ENCODE measurements around the gene COL9A2. TPM values are rescaled to one million over a fixed set of nuclear protein-coding genes. Genes with fewer than 3 reads are reported as not detected.

Gene COL9A2
- total RNA-seq, 1 experiment from 2014 or later, result 2.0 TPM

GRCh38 chr1:40256401-40257084 lies 60.5 kb downstream of the COL9A2 start:
- no peaks in the 10 kb centered on the region for H3K27me3 ChIP-seq
- no peak for DNase-seq
- H3K4me3 ChIP-seq, result peak overlapping the region; percentile 89
- peaks cover 19% of the 10 kb centered on the region for H3K36me3 ChIP-seq
- no peaks in the 10 kb centered on the region for H3K9me3 ChIP-seq

GRCh38 chr1:40255231-40255630 lies 61.9 kb downstream of the COL9A2 start:
- no peaks in the 10 kb centered on the region for H3K27me3 ChIP-seq
- H3K9me3 ChIP-seq, result no peaks in the 10 kb centered on the region

GRCh38 chr1:40252601-40253000 lies 64.5 kb downstream of the COL9A2 start:
- no peaks in the 10 kb centered on the region; the same call in 1 of the 2 replicates for H3K36me3 ChIP-seq
- no peak for DNase-seq
- no peaks in the 10 kb centered on the region for H3K9me3 ChIP-seq
- H3K4me3 ChIP-seq, result no peak overlapping the region
- no peaks in the 10 kb centered on the region for H3K27me3 ChIP-seq

More at GRCh38 chr1:40255231-40255630, 61.9 kb downstream of the COL9A2 start:
- Histone ChIP-seq H3K36me3 (peaks cover 7% of the 10 kb centered on the region), H3K4me3 (no peak overlapping the region)
- DNase-seq, result no peak

GRCh38 chr1:40251456-40251855 lies 65.6 kb downstream of the COL9A2 start:
- no peaks in the 10 kb centered on the region for H3K36me3 ChIP-seq
- H3K4me3 ChIP-seq, result no peak overlapping the region
- no peak for DNase-seq
- no peaks in the 10 kb centered on the region for H3K27me3 ChIP-seq
- H3K9me3 ChIP-seq, result no peaks in the 10 kb centered on the region

Other genes starting within 250 kb of the COL9A2 start
- 67.5 and 97.0 TPM in 2 replicates for gene PPT1, start 220.0 kb downstream of the COL9A2 start, total RNA-seq (2014; rRNA removed; shearing (Covaris generic); ENCODE audit: low replicate concordance)
- gene RLF, start 155.9 kb downstream of the COL9A2 start, total RNA-seq (2014; rRNA removed; shearing (Covaris generic); ENCODE audit: low replicate concordance), result 3.6 and 4.0 TPM in 2 replicates
- not detected in 2 replicates for gene TMCO2, start 69.3 kb downstream of the COL9A2 start, total RNA-seq (2014; rRNA removed; shearing (Covaris generic); ENCODE audit: low replicate concordance)
- gene ZMPSTE24, start 59.0 kb downstream of the COL9A2 start, total RNA-seq (2014; rRNA removed; shearing (Covaris generic); ENCODE audit: low replicate concordance), result 36.7 and 52.8 TPM in 2 replicates
- 95.8 and 98.2 TPM in 2 replicates for gene SMAP2, start 56.4 kb upstream of the COL9A2 start, total RNA-seq (2014; rRNA removed; shearing (Covaris generic); ENCODE audit: low replicate concordance)
- 0.66 and 7.2 TPM in 2 replicates for gene ZFP69B, start 133.2 kb upstream of the COL9A2 start, total RNA-seq (2014; rRNA removed; shearing (Covaris generic); ENCODE audit: low replicate concordance)
- gene ZFP69, start 160.0 kb upstream of the COL9A2 start, total RNA-seq (2014; rRNA removed; shearing (Covaris generic); ENCODE audit: low replicate concordance), result 2.6 and 2.8 TPM in 2 replicates
- gene EXO5, start 191.5 kb upstream of the COL9A2 start, total RNA-seq (2014; rRNA removed; shearing (Covaris generic); ENCODE audit: low replicate concordance), result 5.2 TPM in 2 replicates
- gene ZNF684, start 214.4 kb upstream of the COL9A2 start, total RNA-seq (2014; rRNA removed; shearing (Covaris generic); ENCODE audit: low replicate concordance), result 0.74 and 2.3 TPM in 2 replicates

Data from MG63 (cell line).